Brain microvascular endothelial cell (primary cell): ENCODE data around the gene FAM163A.

Source experiments
- DNase-seq: peaks from one replicate; pipeline ENCODE4 v3.0.0-alpha.2; 2020
- H3K27ac ChIP-seq: fragments of 250-450 bp; sonication (Bioruptor Pico); 2 replicates; pipeline ENCODE4 v1.5.1; 2020; ENCODE audit warnings: mild to moderate bottlenecking, moderate library complexity
- H3K27me3 ChIP-seq: fragments of 250-450 bp; sonication (Bioruptor Pico); replicated peaks from 2 replicates; pipeline ENCODE4 v1.5.1; 2020; ENCODE audit warnings: mild to moderate bottlenecking
- H3K36me3 ChIP-seq: fragments of 250-450 bp; sonication (Bioruptor Pico); replicated peaks from 2 replicates; pipeline ENCODE4 v1.5.1; 2020; ENCODE audit warnings: mild to moderate bottlenecking
- H3K4me3 ChIP-seq: 2 replicates; pipeline ENCODE4 v1.5.1; 2011; ENCODE audit warnings: low read depth, mild to moderate bottlenecking, control low read depth, low read length, moderate library complexity
- in situ Hi-C: cut with HindIII; loops from 2 replicates; pipeline ENCODE4 v1.10.0; 2017; ENCODE audit warnings: low sequenced_read_pairs, low pct_ligation_motif_present
- TF ChIP-seq, protein P1 (sequence below): IDR thresholded peaks from 2 replicates; pipeline ENCODE4 v1.5.1; 2011; ENCODE audit warnings: low read depth, mild to moderate bottlenecking, moderate library complexity, low read length, control low read depth, inconsistent platforms; ENCODE audit errors: missing control alignments

FAM163A gene

DNA sequence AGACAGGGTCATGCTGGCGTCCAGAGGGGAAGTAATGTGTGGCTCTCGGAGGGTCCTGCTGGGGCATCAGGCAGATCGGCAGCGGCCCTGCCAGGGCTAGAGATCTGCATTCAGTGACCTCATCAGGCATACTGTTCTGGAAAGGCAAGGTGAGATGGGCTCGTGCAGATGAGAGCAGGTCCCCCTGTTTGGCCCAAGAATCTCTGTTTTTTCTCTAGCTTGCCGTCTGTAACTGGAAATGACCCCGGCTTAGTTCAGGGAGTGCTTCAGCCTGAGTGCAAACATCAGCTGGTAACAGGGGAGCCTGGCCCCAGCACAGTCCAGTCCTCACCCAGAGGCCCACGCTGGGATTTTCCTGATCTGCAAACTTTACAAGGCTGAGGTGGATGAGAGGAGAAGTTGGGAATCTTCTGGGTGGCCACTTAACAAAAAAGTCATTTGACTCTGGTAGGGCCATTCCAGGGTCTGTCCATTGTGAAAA, 2.1 kb downstream of the FAM163A start:
- in situ Hi-C loops = no loop called here
- peaks cover 65% of the 10 kb centered on the region for H3K27me3 ChIP-seq

DNA sequence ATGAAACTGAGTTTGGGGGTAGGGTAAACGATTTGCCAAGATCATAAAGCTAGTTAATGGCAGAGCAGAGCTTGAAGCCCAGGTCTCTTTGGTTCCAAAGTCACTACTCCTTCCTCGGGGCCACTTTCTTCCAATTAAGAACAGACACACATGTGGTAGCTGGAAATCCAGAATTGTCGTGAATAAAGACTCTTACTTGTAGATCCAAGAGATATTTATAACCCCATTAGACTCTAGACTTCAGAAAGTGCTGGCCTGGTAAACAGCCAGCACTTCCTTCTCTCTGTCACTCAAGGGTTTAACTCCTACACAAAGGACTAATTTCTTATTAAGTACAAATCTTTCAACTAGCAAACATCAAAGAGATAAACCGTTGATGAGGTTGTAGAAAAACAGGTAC, 2.7 kb downstream of the FAM163A start:
- in situ Hi-C loops = no loop called here
- DNase-seq = no peak
- TF ChIP-seq, protein P1, sequence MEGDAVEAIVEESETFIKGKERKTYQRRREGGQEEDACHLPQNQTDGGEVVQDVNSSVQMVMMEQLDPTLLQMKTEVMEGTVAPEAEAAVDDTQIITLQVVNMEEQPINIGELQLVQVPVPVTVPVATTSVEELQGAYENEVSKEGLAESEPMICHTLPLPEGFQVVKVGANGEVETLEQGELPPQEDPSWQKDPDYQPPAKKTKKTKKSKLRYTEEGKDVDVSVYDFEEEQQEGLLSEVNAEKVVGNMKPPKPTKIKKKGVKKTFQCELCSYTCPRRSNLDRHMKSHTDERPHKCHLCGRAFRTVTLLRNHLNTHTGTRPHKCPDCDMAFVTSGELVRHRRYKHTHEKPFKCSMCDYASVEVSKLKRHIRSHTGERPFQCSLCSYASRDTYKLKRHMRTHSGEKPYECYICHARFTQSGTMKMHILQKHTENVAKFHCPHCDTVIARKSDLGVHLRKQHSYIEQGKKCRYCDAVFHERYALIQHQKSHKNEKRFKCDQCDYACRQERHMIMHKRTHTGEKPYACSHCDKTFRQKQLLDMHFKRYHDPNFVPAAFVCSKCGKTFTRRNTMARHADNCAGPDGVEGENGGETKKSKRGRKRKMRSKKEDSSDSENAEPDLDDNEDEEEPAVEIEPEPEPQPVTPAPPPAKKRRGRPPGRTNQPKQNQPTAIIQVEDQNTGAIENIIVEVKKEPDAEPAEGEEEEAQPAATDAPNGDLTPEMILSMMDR = no peak
- Histone ChIP-seq H3K36me3 (no peaks in the 10 kb centered on the region), H3K4me3 (no peak overlapping the region), H3K27me3 (peaks cover 61% of the 10 kb centered on the region), H3K27ac (no peak overlapping the region)

More for the DNA sequence above, 2.1 kb downstream of the FAM163A start:
- no peaks in the 10 kb centered on the region for H3K36me3 ChIP-seq
- no peak for DNase-seq
- TF ChIP-seq, protein P1 = no peak
- no peak overlapping the region for H3K4me3 ChIP-seq
- H3K27ac ChIP-seq = no peak overlapping the region

DNA sequence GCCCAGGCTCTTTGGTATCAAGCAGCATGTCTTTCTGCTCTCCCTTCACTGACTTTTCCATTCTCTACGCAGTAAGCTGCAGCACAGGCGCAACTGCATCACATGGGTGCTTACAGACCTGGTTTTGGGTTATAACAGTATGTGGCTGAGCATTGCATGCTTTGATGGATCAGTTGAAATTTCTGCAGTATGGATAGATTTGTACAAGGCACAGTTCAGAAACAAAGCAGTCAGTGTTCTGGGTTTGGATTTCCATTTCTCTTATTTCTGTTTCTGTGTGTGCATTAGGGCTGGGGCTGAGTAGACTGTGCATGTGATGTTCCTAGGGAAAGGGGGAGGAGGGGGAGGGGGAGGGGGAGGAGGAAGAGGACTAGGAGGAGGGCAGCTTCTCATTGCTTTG, 4.5 kb downstream of the FAM163A start:
- DNase-seq = no peak
- no peaks in the 10 kb centered on the region for H3K36me3 ChIP-seq
- H3K27me3 ChIP-seq = peaks cover 48% of the 10 kb centered on the region
- in situ Hi-C loops = no loop called here
- TF ChIP-seq, protein P1 = no peak
- H3K4me3 ChIP-seq = no peak overlapping the region
- H3K27ac ChIP-seq = no peak overlapping the region

DNA sequence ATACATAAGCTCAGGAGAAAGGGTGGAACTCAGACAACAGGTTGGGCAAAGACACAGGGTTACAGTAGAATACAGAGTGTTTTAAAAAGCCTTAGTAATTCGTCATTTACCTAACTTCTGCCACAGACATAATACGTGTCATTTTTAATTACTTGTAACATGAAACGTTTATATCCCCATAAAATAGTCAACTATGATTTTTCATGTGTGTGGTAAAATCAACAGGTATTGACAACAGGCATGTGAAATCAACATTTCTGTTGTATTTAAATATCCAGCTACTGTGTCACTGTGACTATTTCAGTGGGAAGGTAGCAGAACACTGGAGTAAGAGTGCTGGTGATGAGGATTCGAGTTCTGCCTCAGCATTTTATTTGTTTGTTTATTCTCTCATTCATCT, 5.7 kb downstream of the FAM163A start:
- TF ChIP-seq, protein P1 = no peak
- Histone ChIP-seq H3K27ac (no peak overlapping the region), H3K36me3 (no peaks in the 10 kb centered on the region), H3K27me3 (peaks cover 36% of the 10 kb centered on the region), H3K4me3 (no peak overlapping the region)
- in situ Hi-C loops = no loop called here
- DNase-seq = no peak

DNA sequence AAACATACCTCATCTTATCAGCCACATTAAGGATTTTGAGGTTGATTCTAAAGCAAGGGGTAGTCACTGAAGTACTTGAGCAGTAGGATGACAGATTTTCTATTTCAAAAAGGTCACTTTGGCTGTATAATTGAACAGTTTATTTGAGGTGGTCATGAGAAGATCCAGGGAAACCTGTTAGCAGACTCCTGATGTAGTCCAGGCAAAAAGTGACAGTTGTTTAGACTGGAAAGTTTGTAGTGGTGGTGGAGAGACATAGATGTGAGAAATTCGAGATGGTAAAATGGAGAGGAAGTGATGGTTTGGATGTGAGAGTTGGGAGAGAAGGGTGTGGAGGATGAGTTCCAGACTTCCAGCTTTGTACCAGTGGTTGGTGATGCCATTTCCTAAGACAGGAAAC, 7.5 kb downstream of the FAM163A start:
- Histone ChIP-seq H3K27me3 (peaks cover 17% of the 10 kb centered on the region), H3K27ac (no peak overlapping the region), H3K36me3 (no peaks in the 10 kb centered on the region), H3K4me3 (no peak overlapping the region)
- no peak for DNase-seq
- in situ Hi-C loops = no loop called here
- TF ChIP-seq, protein P1 = no peak

DNA sequence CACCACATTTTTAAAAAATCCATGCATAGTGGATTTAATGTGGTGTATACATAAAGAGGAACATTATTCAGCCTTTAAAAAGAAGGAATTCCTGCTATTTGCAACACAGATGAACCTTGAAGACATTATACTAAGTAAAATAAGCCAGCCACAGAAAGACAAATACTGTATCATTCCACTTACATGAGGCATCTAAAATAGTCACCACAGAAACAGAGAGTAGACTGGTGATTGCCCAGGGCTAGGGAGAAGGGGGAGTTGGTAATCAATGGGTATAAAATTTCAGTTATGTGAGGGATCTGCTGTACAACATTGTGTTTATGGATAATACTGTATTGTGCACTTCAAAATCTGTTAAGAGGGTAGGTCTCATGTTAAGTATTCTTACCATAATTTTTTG, 10.0 kb downstream of the FAM163A start:
- no peak for DNase-seq
- TF ChIP-seq, protein P1 = no peak
- Histone ChIP-seq H3K27ac (no peak overlapping the region), H3K36me3 (no peaks in the 10 kb centered on the region), H3K4me3 (no peak overlapping the region), H3K27me3 (peaks cover 6% of the 10 kb centered on the region)
- in situ Hi-C loops = no loop called here
